Measurements from ENCODE around the gene ANGPTL2.

ANGPTL2 gene

DNA sequence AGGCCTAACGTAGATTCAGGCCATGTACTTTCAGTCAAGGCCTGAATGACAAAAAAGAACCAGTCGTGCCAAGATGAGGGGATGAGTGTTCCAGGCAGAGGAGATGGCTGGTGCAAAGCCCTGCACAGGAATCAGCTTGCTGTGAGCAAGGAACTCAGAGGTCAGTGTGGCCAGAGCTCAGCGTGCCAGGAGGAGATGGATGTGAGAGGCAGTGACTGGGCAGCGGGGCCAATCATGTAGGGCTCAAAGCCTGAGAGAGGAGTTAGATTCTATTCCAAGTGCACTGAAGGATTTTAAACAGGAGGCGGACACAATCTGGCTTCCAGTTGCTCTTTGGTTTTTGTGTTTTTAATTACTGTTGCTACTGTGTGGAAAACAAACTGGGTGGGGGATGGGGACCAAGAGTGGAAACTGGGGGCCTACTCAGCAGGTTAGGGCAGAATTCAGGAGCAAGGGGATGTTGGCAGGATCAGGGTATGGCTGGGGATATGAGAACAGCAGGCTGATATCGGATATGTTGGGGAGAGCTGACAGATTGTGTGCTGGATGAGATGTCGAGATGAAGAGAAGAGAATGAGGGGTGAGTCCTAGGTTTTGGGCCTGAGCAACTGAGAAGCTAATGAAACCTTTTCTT, 64.3 kb downstream of the ANGPTL2 start:
- DNase-seq (ENCODE audit: insufficient read length) = no peak
- TF ChIP-seq TAF1 (IDR thresholded peaks at IDR 0.05; ENCODE audit: borderline replicate concordance, low read depth, low read length) = no peak
- TF ChIP-seq POLR2A (IDR thresholded peaks at IDR 0.05; ENCODE audit: low read depth, low read length) = no peak
- no peak for TF ChIP-seq POLR2AphosphoS5 (IDR thresholded peaks at IDR 0.05; ENCODE audit: low read depth, low read length)
- no peak for FAIRE-seq

DNA sequence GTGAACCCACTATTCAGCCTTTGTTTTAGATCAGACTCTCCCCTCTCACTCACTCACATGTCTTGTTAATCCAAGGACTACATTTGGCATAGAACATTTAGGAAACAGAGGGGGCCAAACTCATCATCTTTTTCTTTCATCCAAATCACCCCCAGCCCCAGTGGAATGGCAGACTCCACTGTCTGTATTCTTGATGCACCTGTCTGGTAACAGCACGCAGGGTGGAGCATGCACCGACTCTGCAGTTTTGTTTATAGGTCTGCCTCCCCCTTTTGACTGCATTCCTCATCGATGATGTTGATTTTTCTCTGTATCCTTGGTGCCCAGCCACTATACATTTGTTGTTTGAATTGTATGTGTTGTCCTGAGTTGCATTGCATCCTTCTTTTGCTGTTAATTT, 66.0 kb downstream of the ANGPTL2 start:
- no peak for TF ChIP-seq POLR2A (IDR thresholded peaks at IDR 0.05; ENCODE audit: low read depth, low read length)
- no peak for TF ChIP-seq POLR2AphosphoS5 (IDR thresholded peaks at IDR 0.05; ENCODE audit: low read depth, low read length)
- DNase-seq (ENCODE audit: insufficient read length) (no peak), FAIRE-seq (no peak)

DNA sequence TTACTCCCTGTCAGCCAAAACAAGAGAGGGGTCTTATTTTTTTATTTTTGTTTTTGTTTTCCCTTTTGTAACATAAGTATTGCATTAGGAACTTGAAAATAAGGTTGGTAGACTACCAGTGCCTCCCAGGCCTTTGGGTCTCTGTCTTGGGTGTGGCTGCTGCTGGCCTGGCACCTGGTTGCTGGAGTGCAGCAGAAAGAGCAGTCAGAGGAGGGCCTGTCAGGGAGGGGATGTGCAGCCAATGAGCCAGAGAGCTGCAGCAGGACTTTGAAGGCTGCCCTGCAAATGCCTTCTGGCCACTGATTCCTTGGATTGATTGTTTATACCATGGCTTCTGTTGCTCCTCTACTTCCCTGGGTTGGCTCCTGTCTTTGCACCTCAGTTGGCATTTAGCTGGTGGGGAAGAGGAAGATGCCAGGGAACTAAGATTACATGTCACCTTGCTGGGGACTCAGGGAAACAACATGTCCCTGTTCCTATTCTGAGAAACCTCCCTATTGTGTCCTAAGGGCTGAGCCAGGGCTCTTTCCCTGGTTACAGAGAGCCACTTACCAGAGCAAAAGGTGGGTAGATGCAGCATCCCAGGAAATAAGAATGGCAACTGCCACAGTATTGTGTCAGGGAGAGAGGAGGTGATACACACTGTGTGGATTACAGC, 66.6 kb downstream of the ANGPTL2 start:
- no peak for FAIRE-seq
- no peak for DNase-seq (ENCODE audit: insufficient read length)
- no peak for TF ChIP-seq TAF1 (IDR thresholded peaks at IDR 0.05; ENCODE audit: borderline replicate concordance, low read depth, low read length)
- no peak for TF ChIP-seq POLR2AphosphoS5 (IDR thresholded peaks at IDR 0.05; ENCODE audit: low read depth, low read length)

DNA sequence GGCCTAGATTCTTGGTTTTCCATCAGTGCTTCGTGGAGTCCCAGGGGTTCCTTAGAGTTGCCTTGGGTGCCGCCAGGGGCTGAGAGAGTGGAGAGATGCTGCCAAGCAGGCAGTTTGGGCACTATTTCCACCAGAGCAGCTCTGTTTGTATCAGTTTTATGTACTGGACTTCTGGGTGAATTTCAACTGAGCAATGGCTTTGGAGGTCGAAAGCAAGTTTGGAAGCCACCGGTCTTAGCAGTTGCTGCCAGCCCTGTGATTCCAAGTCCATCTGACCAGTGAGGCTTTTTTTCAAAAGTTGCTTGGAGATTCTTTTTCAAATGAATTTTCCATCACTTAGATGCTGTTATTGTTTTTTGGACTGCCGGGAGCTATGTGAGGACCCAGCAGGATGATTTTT, 68.5 kb downstream of the ANGPTL2 start:
- TF ChIP-seq POLR2AphosphoS5 (IDR thresholded peaks at IDR 0.05; ENCODE audit: low read depth, low read length) = no peak
- no peak for TF ChIP-seq POLR2A (IDR thresholded peaks at IDR 0.05; ENCODE audit: low read depth, low read length)
- TF ChIP-seq TAF1 (IDR thresholded peaks at IDR 0.05; ENCODE audit: borderline replicate concordance, low read depth, low read length) = no peak
- DNase-seq (ENCODE audit: insufficient read length) (no peak), FAIRE-seq (no peak)

DNA sequence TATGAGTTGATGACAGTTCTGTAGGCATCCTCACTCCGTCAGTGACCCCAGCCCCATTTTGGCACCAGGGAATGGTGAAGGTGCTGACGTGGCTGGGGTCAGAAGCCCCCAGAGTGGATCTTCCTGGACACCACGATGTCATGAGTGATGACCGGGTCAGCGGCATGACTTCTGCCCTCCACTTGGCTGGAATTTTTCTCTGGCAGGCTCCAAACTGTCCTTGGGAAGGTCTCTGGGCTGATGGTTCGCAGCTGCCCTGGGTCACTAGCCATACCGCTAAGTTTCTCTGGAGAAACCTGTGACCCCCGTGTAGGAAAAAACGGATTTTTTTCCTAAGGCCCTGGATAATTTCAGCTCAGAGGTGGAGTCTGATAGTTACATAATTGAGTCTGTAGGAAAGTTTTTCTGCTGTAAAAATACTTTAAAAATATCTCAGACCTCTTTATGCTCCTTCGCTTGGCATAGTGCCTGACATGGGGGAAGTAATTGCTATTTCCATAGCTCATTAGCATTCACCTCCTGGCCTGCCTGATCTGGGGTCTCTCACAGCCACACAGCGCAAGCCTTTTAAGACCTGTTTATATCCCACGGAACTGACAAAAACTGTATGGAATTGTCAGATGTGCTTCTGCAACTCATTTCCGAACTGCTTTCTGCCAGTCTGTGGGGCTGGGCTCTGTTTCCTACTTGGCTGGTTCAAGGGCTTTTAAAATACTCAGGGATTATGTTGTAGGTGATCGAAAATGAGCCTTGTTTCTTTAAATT, 69.2 kb downstream of the ANGPTL2 start:
- no peak for TF ChIP-seq TAF1 (IDR thresholded peaks at IDR 0.05; ENCODE audit: borderline replicate concordance, low read depth, low read length)
- no peak for TF ChIP-seq POLR2A (IDR thresholded peaks at IDR 0.05; ENCODE audit: low read depth, low read length)
- DNase-seq (ENCODE audit: insufficient read length) (no peak), FAIRE-seq (no peak)

DNA sequence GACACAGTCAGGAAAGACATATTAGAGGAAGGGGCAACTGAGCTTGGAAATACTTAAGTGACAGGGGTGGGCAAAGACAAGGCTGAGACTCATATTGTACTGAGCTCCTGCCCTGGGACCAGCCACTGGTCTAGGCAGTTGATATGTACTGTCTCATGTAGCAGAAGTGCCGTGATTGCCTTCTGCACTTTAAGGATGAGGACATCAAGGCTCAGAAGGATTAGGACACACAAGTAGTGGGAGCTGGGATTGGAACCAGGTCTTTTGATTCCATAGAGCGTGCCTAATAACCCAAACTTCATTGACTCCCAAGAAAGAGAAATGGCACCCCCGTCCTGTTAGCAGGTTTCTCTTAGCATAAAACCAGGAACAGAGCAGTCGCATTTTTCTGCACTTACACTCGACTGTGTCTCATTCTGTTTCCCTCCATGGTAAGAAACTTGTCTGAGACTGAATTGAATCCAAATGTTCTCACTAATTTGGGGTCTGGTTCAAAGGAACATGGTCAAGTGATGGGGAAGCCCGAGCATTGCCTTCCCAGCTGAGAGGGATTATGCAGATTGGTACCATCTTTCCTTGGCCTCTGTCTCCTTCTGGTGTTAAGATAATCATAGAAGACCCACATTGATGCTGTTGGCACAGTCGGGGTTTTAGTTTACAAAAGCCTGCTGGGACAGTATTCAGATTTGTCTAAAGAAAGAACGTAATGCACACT, 70.4 kb downstream of the ANGPTL2 start:
- TF ChIP-seq POLR2A (IDR thresholded peaks at IDR 0.05; ENCODE audit: low read depth, low read length) (no peak), TAF1 (IDR thresholded peaks at IDR 0.05; ENCODE audit: borderline replicate concordance, low read depth, low read length) (no peak)
- FAIRE-seq = no peak

DNA sequence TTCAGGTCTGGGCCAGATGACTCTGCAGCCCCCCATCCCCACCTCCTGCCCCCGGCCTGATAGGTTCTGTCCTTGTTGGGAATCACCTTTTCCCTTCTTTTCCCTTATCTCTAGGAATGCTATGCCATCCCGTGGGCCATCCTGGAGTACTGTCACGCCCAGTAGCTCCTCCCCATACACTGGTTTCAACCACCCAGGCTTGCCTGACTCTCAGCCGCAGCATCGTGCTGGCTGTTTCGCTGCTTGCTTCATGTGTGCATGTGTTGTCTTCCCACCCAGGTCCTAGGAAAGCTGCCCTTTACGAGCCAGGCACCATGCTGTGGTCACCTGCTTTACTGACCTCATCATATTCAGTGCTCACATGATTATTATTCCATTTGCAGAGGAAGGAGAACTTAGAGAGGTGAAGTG, 71.8 kb downstream of the ANGPTL2 start:
- FAIRE-seq = no peak
- no peak for DNase-seq (ENCODE audit: insufficient read length)
- TF ChIP-seq POLR2AphosphoS5 (IDR thresholded peaks at IDR 0.05; ENCODE audit: low read depth, low read length) (no peak), POLR2A (IDR thresholded peaks at IDR 0.05; ENCODE audit: low read depth, low read length) (no peak), TAF1 (IDR thresholded peaks at IDR 0.05; ENCODE audit: borderline replicate concordance, low read depth, low read length) (no peak)

More for the DNA sequence above, 70.4 kb downstream of the ANGPTL2 start:
- DNase-seq (ENCODE audit: insufficient read length) = no peak

DNA sequence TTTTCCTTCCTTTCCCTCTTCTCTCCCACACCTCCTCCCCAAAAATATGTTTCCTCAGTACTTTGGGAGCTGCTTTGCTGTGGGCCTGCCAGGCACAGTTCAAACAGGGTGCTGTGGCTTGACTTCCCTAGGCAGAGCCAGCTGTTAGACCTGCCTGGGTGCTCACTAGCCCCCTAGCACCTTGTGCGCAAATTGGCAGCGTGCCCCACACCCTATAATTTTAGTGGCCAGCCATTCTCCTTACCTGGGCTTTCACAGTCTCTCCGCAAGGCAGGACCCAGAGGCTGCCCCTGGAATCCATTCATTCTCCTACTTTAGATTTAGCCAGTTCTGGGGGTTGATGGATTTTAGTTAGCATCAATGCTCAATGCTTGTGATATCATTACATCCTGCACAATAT, 72.3 kb downstream of the ANGPTL2 start:
- no peak for TF ChIP-seq POLR2AphosphoS5 (IDR thresholded peaks at IDR 0.05; ENCODE audit: low read depth, low read length)
- TF ChIP-seq TAF1 (IDR thresholded peaks at IDR 0.05; ENCODE audit: borderline replicate concordance, low read depth, low read length) = no peak
- no peak for TF ChIP-seq POLR2A (IDR thresholded peaks at IDR 0.05; ENCODE audit: low read depth, low read length)
- no peak for FAIRE-seq
- no peak for DNase-seq (ENCODE audit: insufficient read length)

DNA sequence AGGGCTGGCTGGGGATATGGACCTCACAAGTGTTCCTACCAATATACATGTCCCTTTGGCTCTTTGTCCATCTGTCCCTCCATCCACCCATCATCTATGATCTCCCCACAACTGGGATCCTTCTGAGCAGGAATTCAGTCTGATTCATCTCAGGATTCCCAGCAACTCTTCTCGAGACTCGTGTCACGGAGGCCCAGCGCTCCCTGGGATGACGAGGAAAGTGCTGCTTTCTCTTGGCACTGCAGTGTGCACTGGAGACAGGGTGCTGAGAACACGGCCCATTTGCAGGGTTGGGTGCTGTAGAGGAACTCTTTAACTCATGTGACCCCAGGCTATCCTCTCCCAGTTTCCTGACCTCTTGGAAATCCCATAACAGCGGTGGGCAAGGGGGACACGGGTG, 72.9 kb downstream of the ANGPTL2 start:
- FAIRE-seq (no peak), DNase-seq (ENCODE audit: insufficient read length) (no peak)
- TF ChIP-seq POLR2AphosphoS5 (IDR thresholded peaks at IDR 0.05; ENCODE audit: low read depth, low read length) (no peak), POLR2A (IDR thresholded peaks at IDR 0.05; ENCODE audit: low read depth, low read length) (no peak), TAF1 (IDR thresholded peaks at IDR 0.05; ENCODE audit: borderline replicate concordance, low read depth, low read length) (no peak)

DNA sequence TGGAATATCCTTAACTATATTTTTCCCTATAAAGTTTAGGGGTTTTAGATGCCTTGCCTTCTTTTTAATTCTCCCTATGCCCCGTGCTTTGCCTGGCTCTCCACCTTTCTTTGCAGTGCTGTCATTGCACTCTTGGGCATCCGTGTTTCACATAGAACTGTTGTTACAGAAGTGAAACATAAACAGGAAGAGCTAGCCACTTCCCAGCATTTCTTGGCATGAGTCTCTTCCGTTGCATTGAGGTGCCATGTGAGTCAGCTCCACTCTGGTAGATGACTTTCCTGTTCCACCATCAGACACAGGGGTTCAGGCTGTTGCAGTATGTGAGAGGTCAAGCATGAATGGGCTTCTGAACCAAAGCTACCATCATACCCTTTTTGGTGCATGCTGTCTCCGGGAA, 73.4 kb downstream of the ANGPTL2 start:
- peak; percentile 90 for FAIRE-seq
- TF ChIP-seq TAF1 (IDR thresholded peaks at IDR 0.05; ENCODE audit: borderline replicate concordance, low read depth, low read length) (no peak), POLR2A (IDR thresholded peaks at IDR 0.05; ENCODE audit: low read depth, low read length) (no peak), POLR2AphosphoS5 (IDR thresholded peaks at IDR 0.05; ENCODE audit: low read depth, low read length) (no peak)

DNA sequence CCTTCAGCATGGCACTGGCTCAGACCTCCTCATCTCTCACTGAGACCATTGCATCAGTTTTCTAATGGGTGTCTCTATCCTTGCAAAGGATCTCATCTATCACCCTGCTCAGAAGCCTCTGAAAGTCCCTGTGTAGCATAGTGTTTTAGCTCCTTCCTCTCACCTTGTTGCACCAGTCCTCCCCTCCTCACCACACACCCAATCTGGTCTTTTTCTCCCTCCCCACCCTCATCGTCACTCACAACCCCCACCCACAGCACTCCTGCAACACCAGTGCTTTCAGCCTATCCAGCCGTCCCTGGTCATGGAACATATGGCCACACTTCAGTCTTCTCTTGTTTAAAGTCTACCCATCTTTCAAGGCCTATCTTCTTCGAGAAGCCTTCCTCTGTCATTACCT, 74.5 kb downstream of the ANGPTL2 start:
- no peak for DNase-seq (ENCODE audit: insufficient read length)
- no peak for FAIRE-seq
- no peak for TF ChIP-seq TAF1 (IDR thresholded peaks at IDR 0.05; ENCODE audit: borderline replicate concordance, low read depth, low read length)
- TF ChIP-seq POLR2A (IDR thresholded peaks at IDR 0.05; ENCODE audit: low read depth, low read length) = no peak
- no peak for TF ChIP-seq POLR2AphosphoS5 (IDR thresholded peaks at IDR 0.05; ENCODE audit: low read depth, low read length)

More for the DNA sequence above, 73.4 kb downstream of the ANGPTL2 start:
- DNase-seq (ENCODE audit: insufficient read length) = no peak

Data from GM12892 (cell line).